Gastrocnemius medialis (tissue), 4 donors: ENCODE measurements around the gene HAO1. TPM values are rescaled to one million over a fixed set of nuclear protein-coding genes. Genes with fewer than 3 reads are reported as not detected.

ENCODE experiments used
- ATAC-seq, 2 donors: fragments of 150-250 bp; one replicate each; pipeline ENCODE4 v1.9.1; 2016
- DNase-seq, 2 donors: peaks; one replicate each; pipeline ENCODE4 v3.0.0-alpha.2; 2019
- H3K27ac ChIP-seq, 4 donors: fragments of 200-600 bp; sonication (generic); 1 replicate in 1 of 4; 2 replicates in 3 of 4; pipeline ENCODE4 v1.5.1; 2016 to 2018; ENCODE audit warnings: mild to moderate bottlenecking in 2 of 4, moderate library complexity in 1 of 4
- H3K27me3 ChIP-seq, 3 donors: fragments of 200-600 bp; sonication (generic) in 2 of 3; 1 replicate in 1 of 3; 2 replicates in 2 of 3; pipeline versions ENCODE4 v1.5.1 to v1.6.0; 2016 to 2019; ENCODE audit warnings: mild to moderate bottlenecking in 1 of 3, moderate library complexity in 1 of 3
- H3K36me3 ChIP-seq, 2 donors: fragments of 200-600 bp; sonication (generic) in 1 of 2; one replicate each; pipeline ENCODE4 v1.5.1; 2017 to 2018
- H3K4me1 ChIP-seq, 2 donors: fragments of 200-600 bp; sonication (generic) in 1 of 2; one replicate each; pipeline ENCODE4 v1.5.1; 2016 to 2017; ENCODE audit warnings: mild to moderate bottlenecking in 2 of 2
- H3K4me3 ChIP-seq, 4 donors: fragments of 200-600 bp; sonication (generic) in 3 of 4; 1 replicate in 1 of 4; 2 replicates in 3 of 4; pipeline ENCODE4 v1.5.1; 2016 to 2019; ENCODE audit warnings: mild to moderate bottlenecking in 2 of 4
- H3K9me3 ChIP-seq, 3 donors: fragments of 200-600 bp; sonication (generic) in 2 of 3; 1 replicate in 1 of 3; 2 replicates in 2 of 3; pipeline ENCODE4 v1.5.1; 2016 to 2019
- POLR2A ChIP-seq, 2 donors: fragments of 450-650 bp; IDR thresholded peaks; one replicate each; pipeline ENCODE4 v1.6.1; 2017; ENCODE audit warnings: antibody characterized with exemption in 2 of 2, mild to moderate bottlenecking in 2 of 2, moderate library complexity in 2 of 2
- in situ Hi-C, 4 donors: fragments of 200-750 bp; cut with MboI; loops; one replicate each; pipeline versions ENCODE4 v1.15.0 to v1.8.0; 2017; ENCODE audit warnings: low sequenced_read_pairs in 4 of 4
- intact Hi-C: fragments of 100-400 bp; cut with DNase I; formaldehyde crosslinking; loops from one replicate; pipeline ENCODE4 v1.15.1; 2023; ENCODE audit warnings: low total_unique reads
- total RNA-seq, 4 donors: library from RNA; depleted of rRNA; stranded (reverse); fragments of >200 nt; gene quantifications; one replicate each; pipeline versions ENCODE4 v1.1.0 to v1.2.3, GENCODE V29; 2016
- TF ChIP-seq, protein P1 (sequence below), 5 experiments: fragments of 450-650 bp in 3 of 5; fragments of 200-600 bp in 2 of 5; sonication (generic) in 2 of 5; IDR thresholded peaks in 4 of 5; conservative IDR thresholded peaks in 1 of 5; 1 replicate in 4 of 5; 2 replicates in 1 of 5; pipeline ENCODE4 v1.5.1; 2016 to 2019; ENCODE audit warnings: antibody characterized with exemption in 5 of 5, mild to moderate bottlenecking in 3 of 5, moderate library complexity in 3 of 5

Gene HAO1
- total RNA-seq, 4 donors from 2014 or later: 0.23 to 0.40 TPM; not detected in 2

DNA sequence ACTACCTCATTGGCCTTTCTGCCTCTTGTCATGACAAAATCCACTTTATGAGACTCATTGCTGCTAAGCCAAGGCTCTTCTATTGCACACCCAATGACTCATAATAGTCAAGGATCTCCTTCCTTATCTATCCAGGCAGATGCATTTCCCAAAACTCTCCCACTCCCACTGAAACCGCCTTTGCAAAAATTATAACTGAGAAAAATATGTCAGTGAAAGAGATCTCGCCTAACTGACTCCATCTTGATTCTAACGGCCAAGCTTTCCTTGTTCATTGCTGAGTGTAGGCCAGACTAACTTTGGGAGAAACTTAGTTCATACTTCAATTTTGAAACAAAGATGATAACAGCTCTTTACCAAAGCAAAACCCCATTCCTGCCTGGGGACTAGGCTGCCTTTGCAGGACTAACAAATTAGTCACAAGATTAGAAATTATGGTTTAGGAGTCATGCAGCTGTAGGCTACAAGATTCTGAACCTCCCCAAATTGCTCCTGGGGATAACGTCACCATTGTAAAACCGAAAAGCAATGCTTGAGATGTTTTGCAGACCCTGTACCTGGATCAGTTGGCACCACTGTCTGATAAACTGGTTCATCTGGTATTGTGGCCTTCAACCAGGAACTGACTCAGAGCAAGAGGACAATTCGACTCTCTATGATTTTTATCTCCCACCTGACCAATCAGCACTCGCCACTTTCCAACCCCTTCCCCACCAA is 47.1 kb downstream of the HAO1 start:
- in situ Hi-C loops (no loop called here), intact Hi-C loops (no loop called here)
- DNase-seq (no peak), ATAC-seq (no peak)
- no peak overlapping the region for H3K27ac ChIP-seq
- no peak overlapping the region for H3K4me3 ChIP-seq
- TF ChIP-seq POLR2A (IDR thresholded peaks at IDR 0.05): no peak
- TF ChIP-seq, protein P1, sequence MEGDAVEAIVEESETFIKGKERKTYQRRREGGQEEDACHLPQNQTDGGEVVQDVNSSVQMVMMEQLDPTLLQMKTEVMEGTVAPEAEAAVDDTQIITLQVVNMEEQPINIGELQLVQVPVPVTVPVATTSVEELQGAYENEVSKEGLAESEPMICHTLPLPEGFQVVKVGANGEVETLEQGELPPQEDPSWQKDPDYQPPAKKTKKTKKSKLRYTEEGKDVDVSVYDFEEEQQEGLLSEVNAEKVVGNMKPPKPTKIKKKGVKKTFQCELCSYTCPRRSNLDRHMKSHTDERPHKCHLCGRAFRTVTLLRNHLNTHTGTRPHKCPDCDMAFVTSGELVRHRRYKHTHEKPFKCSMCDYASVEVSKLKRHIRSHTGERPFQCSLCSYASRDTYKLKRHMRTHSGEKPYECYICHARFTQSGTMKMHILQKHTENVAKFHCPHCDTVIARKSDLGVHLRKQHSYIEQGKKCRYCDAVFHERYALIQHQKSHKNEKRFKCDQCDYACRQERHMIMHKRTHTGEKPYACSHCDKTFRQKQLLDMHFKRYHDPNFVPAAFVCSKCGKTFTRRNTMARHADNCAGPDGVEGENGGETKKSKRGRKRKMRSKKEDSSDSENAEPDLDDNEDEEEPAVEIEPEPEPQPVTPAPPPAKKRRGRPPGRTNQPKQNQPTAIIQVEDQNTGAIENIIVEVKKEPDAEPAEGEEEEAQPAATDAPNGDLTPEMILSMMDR (IDR thresholded peaks at IDR 0.05 in 4 of 5, conservative IDR thresholded peaks at IDR 0.05 in 1 of 5): no peak
- no peaks in the 10 kb centered on the region for H3K4me1 ChIP-seq
- no peaks in the 10 kb centered on the region for H3K36me3 ChIP-seq
- H3K27me3 ChIP-seq: no peaks in the 10 kb centered on the region
- no peaks in the 10 kb centered on the region for H3K9me3 ChIP-seq

DNA sequence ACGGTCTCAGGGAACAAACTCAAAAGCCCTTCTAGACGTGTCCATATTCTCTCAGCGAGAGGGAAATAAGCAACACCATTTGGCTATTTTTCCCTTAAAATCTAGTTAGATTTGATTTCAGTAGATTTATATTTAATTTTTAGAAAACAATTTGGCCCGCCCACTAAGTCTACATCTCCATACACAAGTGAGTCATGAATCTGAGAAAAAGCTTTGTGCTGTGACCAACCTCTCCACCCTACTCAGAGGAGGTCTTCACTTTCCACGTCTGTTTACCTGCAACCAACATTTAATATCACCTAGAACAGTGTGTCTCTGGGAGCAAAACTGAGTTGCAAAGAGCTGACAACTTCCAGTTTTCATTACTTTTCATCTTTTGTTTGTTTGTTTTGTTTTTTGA is 48.6 kb downstream of the HAO1 start:
- intact Hi-C loops (no loop called here), in situ Hi-C loops (no loop called here)
- ATAC-seq: no peak

GRCh38 chr20:7889736-7890135 is 50.5 kb downstream of the HAO1 start:
- H3K36me3 ChIP-seq: no peaks in the 10 kb centered on the region
- H3K4me3 ChIP-seq: no peak overlapping the region
- H3K4me1 ChIP-seq: no peaks in the 10 kb centered on the region
- DNase-seq (no peak), ATAC-seq (no peak)
- intact Hi-C loops: no loop called here
- TF ChIP-seq POLR2A (IDR thresholded peaks at IDR 0.05): no peak
- TF ChIP-seq, protein P1 (IDR thresholded peaks at IDR 0.05 in 4 of 5, conservative IDR thresholded peaks at IDR 0.05 in 1 of 5): no peak
- H3K27me3 ChIP-seq: no peaks in the 10 kb centered on the region
- no peak overlapping the region for H3K27ac ChIP-seq
- H3K9me3 ChIP-seq: no peaks in the 10 kb centered on the region
- in situ Hi-C loops: no loop called here

More for the DNA sequence above, 48.6 kb downstream of the HAO1 start:
- no peaks in the 10 kb centered on the region for H3K9me3 ChIP-seq
- no peak for DNase-seq
- no peaks in the 10 kb centered on the region for H3K36me3 ChIP-seq
- no peak overlapping the region for H3K4me3 ChIP-seq
- no peaks in the 10 kb centered on the region for H3K27me3 ChIP-seq
- TF ChIP-seq POLR2A (IDR thresholded peaks at IDR 0.05): no peak
- TF ChIP-seq, protein P1 (IDR thresholded peaks at IDR 0.05 in 4 of 5, conservative IDR thresholded peaks at IDR 0.05 in 1 of 5): no peak
- H3K27ac ChIP-seq: no peak overlapping the region
- H3K4me1 ChIP-seq: no peaks in the 10 kb centered on the region

DNA sequence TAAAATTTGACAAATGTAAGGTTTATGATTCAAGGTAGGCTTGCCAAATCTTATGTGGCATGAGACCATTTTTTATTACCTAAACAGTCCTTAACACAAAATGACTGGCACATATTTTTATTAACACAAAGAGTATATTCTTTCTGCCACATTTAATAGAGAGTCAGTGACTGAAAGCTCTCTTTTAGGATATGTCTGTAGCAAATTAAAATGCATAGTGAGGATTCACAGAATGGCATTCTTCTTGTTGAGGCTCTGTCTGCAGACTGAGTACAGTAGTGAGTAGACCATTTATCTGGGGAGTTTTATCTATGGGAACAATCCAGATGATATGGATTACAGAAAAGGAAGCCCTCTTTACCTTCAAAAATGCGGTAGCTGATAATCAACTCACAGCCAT is 56.5 kb downstream of the HAO1 start:
- DNase-seq (no peak), ATAC-seq (no peak)
- Histone ChIP-seq H3K4me3 (no peak overlapping the region), H3K27me3 (no peaks in the 10 kb centered on the region), H3K9me3 (no peaks in the 10 kb centered on the region), H3K36me3 (no peaks in the 10 kb centered on the region), H3K4me1 (no peaks in the 10 kb centered on the region), H3K27ac (no peak overlapping the region)
- in situ Hi-C loops: no loop called here
- TF ChIP-seq, protein P1 (IDR thresholded peaks at IDR 0.05 in 4 of 5, conservative IDR thresholded peaks at IDR 0.05 in 1 of 5): no peak
- no peak for TF ChIP-seq POLR2A (IDR thresholded peaks at IDR 0.05)
- intact Hi-C loops: no loop called here

DNA sequence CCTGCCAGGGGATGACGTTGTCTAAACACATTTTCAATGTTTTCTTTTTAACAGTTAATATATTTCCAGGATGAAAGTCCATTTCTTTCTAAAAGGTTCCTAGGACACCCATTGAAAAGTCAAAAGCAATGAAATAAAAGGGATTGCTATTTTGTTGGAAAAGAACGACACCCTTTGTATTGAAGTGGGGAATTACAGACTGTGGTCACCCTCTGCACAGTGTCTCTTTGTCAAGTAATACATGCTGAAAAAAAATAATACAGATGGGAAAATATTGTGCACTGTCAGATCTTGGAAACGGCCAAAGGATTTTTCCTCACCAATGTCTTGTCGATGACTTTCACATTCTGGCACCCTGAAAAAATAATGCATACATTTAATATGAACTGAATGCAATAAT is 56.9 kb downstream of the HAO1 start:
- H3K9me3 ChIP-seq: no peaks in the 10 kb centered on the region
- H3K36me3 ChIP-seq: no peaks in the 10 kb centered on the region
- no peaks in the 10 kb centered on the region for H3K4me1 ChIP-seq
- in situ Hi-C loops: no loop called here
- no peak overlapping the region for H3K27ac ChIP-seq
- H3K27me3 ChIP-seq: no peaks in the 10 kb centered on the region
- TF ChIP-seq POLR2A (IDR thresholded peaks at IDR 0.05): no peak
- TF ChIP-seq, protein P1 (IDR thresholded peaks at IDR 0.05 in 4 of 5, conservative IDR thresholded peaks at IDR 0.05 in 1 of 5): no peak
- H3K4me3 ChIP-seq: no peak overlapping the region
- DNase-seq (no peak), ATAC-seq (no peak)
- intact Hi-C loops: no loop called here
